Ascending aorta (tissue), 2 donors: Measurements from ENCODE around the gene OR6C65. TPM values are rescaled to one million over a fixed set of nuclear protein-coding genes. Genes with fewer than 3 reads are reported as not detected.
"Not testable (repeated sequence)": the region's sequence is repeated elsewhere in the genome, so short reads cannot be mapped to it uniquely, and the experiment has no call there.

Experiments used
- DNase-seq, 2 donors: peaks; one replicate each; pipeline ENCODE4 v3.0.0-alpha.2; 2019; ENCODE audit warnings: low spot score in 2 of 2
- H3K27ac ChIP-seq, 2 donors: fragments of 200-600 bp; sonication (generic); one replicate each; pipeline ENCODE4 v1.5.1; 2016 to 2017; ENCODE audit warnings: mild to moderate bottlenecking in 1 of 2
- H3K27me3 ChIP-seq: fragments of 200-600 bp; sonication (generic); one replicate; pipeline ENCODE4 v1.5.1; 2017
- H3K36me3 ChIP-seq, 2 donors: fragments of 200-600 bp; sonication (generic); one replicate each; pipeline ENCODE4 v1.5.1; 2016
- H3K4me1 ChIP-seq, 2 donors: fragments of 200-600 bp; sonication (generic); one replicate each; pipeline ENCODE4 v1.5.1; 2016 to 2017; ENCODE audit warnings: mild to moderate bottlenecking in 1 of 2
- H3K4me3 ChIP-seq, 2 donors: fragments of 200-600 bp; sonication (generic); one replicate each; pipeline ENCODE4 v1.5.1; 2016 to 2017; ENCODE audit warnings: mild to moderate bottlenecking in 1 of 2
- H3K9me3 ChIP-seq, 2 donors: fragments of 200-600 bp; sonication (generic); one replicate each; pipeline ENCODE4 v1.5.1; 2016
- CTCF ChIP-seq, 3 experiments: fragments of 200-600 bp in 2 of 3; fragments of 450-650 bp in 1 of 3; sonication (generic) in 2 of 3; IDR thresholded peaks; one replicate each; pipeline ENCODE4 v1.5.1; 2016 to 2019; ENCODE audit warnings: antibody characterized with exemption in 3 of 3, mild to moderate bottlenecking in 1 of 3, moderate library complexity in 1 of 3
- intact Hi-C: fragments of 100-400 bp; cut with DNase I; formaldehyde crosslinking; loops from one replicate; pipeline ENCODE4 v1.15.1; 2023
- total RNA-seq: library from RNA; depleted of rRNA; stranded (reverse); fragments of >200 nt; gene quantifications from one replicate; pipeline ENCODE4 v1.1.0, GENCODE V29; 2016

Gene OR6C65
- total RNA-seq, result not detected

DNA sequence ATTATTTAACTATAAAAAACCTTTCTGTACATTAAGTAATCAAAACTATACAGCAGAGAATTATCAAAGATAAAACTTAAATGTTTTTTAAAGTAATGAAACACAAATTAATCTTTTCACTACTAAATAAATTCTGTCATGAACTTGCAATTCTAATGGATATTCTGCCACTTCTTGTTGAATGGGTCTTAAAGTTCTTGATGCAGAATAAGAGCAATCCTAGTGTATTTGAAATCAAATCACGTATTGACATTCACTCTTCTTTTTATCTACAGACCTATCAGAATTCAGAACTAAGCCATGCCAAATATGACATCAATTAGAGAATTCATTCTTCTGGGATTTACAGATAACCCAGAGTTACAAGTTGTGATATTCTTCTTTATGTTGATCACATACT is at the start of gene OR6C65:
Gene OR6C65 (plus strand): TSS at position 301 of the 400 bp plus-strand sequence. CDS start 0 bp downstream, at position 301.
- no peak for TF ChIP-seq CTCF (IDR thresholded peaks at IDR 0.05)
- Histone ChIP-seq H3K4me3 (no peak within 1 kb of the TSS), H3K36me3 (no peaks in the 10 kb centered on the region), H3K4me1 (no peaks in the 10 kb centered on the region), H3K27me3 (no peaks in the 10 kb centered on the region), H3K27ac (no peak within 1 kb of the TSS), H3K9me3 (no peaks in the 10 kb centered on the region)
- intact Hi-C loops, result no loop called here
- DNase-seq, result no peak

DNA sequence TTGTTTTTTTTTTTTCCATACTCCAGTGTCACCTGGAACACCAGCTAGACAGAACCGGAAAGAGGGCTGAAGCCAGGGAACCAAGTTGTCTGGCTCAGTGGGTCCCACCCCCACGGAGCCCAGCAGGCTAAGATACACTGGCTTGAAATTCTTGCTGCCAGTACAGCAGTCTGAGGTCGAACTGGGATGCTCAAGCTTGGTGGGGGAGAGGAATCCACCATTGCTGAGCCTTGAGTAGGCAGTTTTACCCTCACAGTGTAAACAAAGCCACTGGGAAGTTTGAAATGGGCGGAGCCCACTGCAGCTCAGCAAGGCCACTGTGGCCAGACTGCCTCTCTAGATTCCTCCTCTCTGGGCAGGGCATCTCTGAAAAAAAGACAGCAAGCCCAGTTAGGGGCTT is 45.0 kb upstream of the OR6C65 start:
- H3K9me3 ChIP-seq, H3K4me3 ChIP-seq, H3K36me3 ChIP-seq, H3K27me3 ChIP-seq, DNase-seq, H3K27ac ChIP-seq, intact Hi-C loops, H3K4me1 ChIP-seq: not testable (repeated sequence)

DNA sequence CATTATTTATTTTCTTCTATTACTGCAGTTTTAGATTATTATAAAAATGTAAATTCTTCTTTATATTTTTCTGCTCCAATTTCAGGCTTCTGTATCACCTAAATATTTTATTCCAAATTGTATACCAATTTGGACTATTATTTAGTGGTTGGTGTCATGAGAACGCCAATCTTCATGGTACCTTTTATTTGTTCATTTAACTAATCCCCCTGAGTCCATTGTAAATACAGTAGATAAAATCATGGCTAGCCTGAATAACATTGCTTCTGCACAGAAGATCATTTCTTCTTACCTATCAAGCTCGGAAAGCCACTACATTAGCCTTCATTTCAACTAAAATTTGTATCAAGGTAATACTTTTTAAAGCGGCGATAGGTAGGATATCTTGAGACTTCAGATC is 37.7 kb upstream of the OR6C65 start, which contains the start of gene OR6C75:
Gene OR6C75 (plus strand): TSS at position 301 of the 400 bp plus-strand sequence. CDS start 2,136 bp downstream, outside the sequence.
- TF ChIP-seq CTCF (IDR thresholded peaks at IDR 0.05), result no peak
- no peak within 1 kb of the TSS for H3K27ac ChIP-seq
- no peak within 1 kb of the TSS for H3K4me3 ChIP-seq
- intact Hi-C loops, result no loop called here
- DNase-seq, result no peak
- H3K36me3 ChIP-seq, result no peaks in the 10 kb centered on the region
- no peaks in the 10 kb centered on the region for H3K9me3 ChIP-seq
- H3K27me3 ChIP-seq, result no peaks in the 10 kb centered on the region
- no peaks in the 10 kb centered on the region for H3K4me1 ChIP-seq

GRCh38 chr12:55365086-55365485 is 35.2 kb upstream of the OR6C65 start:
- Histone ChIP-seq H3K4me3 (no peak overlapping the region), H3K27ac (no peak overlapping the region), H3K9me3 (no peaks in the 10 kb centered on the region), H3K36me3 (no peaks in the 10 kb centered on the region), H3K27me3 (no peaks in the 10 kb centered on the region), H3K4me1 (no peaks in the 10 kb centered on the region)
- intact Hi-C loops, result no loop called here
- no peak for DNase-seq
- TF ChIP-seq CTCF (IDR thresholded peaks at IDR 0.05), result no peak

DNA sequence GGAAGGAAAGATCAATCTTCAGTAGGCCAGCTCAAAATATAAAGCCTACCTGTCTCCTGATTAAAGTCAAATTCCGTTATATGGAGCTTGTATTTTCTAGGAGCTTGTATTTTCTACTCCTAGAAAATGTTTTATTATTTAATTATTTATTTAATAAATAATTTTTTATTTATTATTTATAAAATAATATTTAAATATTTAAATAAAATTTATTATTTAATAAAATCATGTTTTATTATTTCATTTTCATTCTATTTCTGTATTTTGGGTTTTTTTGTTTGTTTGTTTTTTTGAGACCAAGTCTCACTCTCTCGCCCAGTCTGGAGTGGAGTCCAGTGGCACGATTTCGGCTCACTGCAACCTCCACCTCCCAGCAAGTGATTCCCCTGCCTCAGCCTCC is 27.8 kb upstream of the OR6C65 start:
- intact Hi-C loops, result no loop called here
- no peaks in the 10 kb centered on the region for H3K27me3 ChIP-seq
- DNase-seq, result no peak
- no peak overlapping the region for H3K27ac ChIP-seq
- no peaks in the 10 kb centered on the region for H3K36me3 ChIP-seq
- no peaks in the 10 kb centered on the region for H3K9me3 ChIP-seq
- no peak overlapping the region for H3K4me3 ChIP-seq
- no peak for TF ChIP-seq CTCF (IDR thresholded peaks at IDR 0.05)
- no peaks in the 10 kb centered on the region for H3K4me1 ChIP-seq

DNA sequence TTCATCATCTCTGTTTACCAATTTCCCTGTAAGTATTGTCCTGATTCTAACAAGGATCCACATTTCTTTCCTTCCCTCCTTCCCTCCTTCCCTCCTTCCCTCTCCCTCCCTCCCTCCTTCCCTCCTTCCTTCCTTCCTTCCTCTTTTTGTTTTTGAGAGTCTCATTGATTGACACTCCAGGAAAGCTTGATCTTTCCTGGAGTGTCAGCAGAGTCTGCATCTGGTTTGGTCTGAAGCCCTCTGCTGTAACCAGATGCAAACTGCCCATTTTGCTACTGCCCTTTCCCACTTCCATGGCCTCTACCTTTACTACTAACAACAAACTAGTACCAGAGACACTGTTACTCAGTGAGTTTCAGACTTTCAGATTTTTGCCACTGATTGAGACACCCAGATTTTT is 14.4 kb upstream of the OR6C65 start:
- DNase-seq, result no peak
- TF ChIP-seq CTCF (IDR thresholded peaks at IDR 0.05), result no peak
- intact Hi-C loops, result no loop called here

More for the DNA sequence above, 14.4 kb upstream of the OR6C65 start:
- Histone ChIP-seq H3K9me3 (no peaks in the 10 kb centered on the region), H3K27me3 (no peaks in the 10 kb centered on the region), H3K36me3 (no peaks in the 10 kb centered on the region), H3K4me3 (no peak overlapping the region), H3K27ac (no peak overlapping the region), H3K4me1 (no peaks in the 10 kb centered on the region)
